ENCODE data around the gene STIM2. TPM values are rescaled to one million over a fixed set of nuclear protein-coding genes. Genes with fewer than 3 reads are reported as not detected.
"Not testable (repeated sequence)": the region's sequence is repeated elsewhere in the genome, so short reads cannot be mapped to it uniquely, and the experiment has no call there.

Gene STIM2
- total and polyA plus RNA-seq, 9 of the 15 experiments (the other 6 are each of a cell fraction or from before 2014, with no cell fraction given), result 7.2 to 26.8 (median 15.4) TPM

GRCh38 chr4:26975464-26976181, 115.0 kb downstream of the STIM2 start:
- H2AFZ ChIP-seq (ENCODE audit: low read depth, low read length); intact Hi-C loops (cut with micrococcal nuclease); DNase-seq (ENCODE audit: extremely low read depth in 1 of 4, low spot score in 3 of 4); H3K9me1 ChIP-seq (ENCODE audit: control insufficient read depth, insufficient read depth, low read length); H3K4me3 ChIP-seq; H3K36me3 ChIP-seq (ENCODE audit: control insufficient read depth, insufficient read depth, low read length); H3K4me1 ChIP-seq (replicated peaks in 1 of 2; ENCODE audit: control insufficient read depth in 2 of 2, insufficient read depth in 2 of 2, low read length in 2 of 2); in situ Hi-C loops (cut with MboI); H3K79me2 ChIP-seq (ENCODE audit: control insufficient read depth, insufficient read depth, low read length); CTCF ChIA-PET (ENCODE audit: low intra/inter-chr PET ratio); H3K4me2 ChIP-seq (ENCODE audit: insufficient read depth, low read length); H4K20me1 ChIP-seq (replicated peaks; ENCODE audit: control insufficient read depth, insufficient read depth, low read length); ATAC-seq; H3K9ac ChIP-seq (ENCODE audit: insufficient read depth in 1 of 2, low read depth in 2 of 2, low read length in 2 of 2); H3K9me3 ChIP-seq (replicated peaks; ENCODE audit: control insufficient read depth, insufficient read depth, low read depth, low read length); H3K27me3 ChIP-seq (ENCODE audit: control insufficient read depth in 2 of 2, insufficient read depth in 2 of 2, low read length in 2 of 2); FAIRE-seq; BruUV-seq (replicated peaks); H3K27ac ChIP-seq (ENCODE audit: extremely low read depth, low read depth, low read length): not testable (repeated sequence)
- POLR2A ChIA-PET, result interaction anchor here (0.6 kb wide), 1 partner anchor 35 kb away, joined by 3 read pairs; no protein-coding TSS in a partner anchor
- WGBS (ENCODE audit: insufficient coverage, low coverage, missing lambda C conversion rate), result 81% methylated on average over 12 of the region's 12 CpGs

- Histone ChIP-seq H3K27me3 (ENCODE audit: control insufficient read depth in 2 of 2, insufficient read depth in 2 of 2, low read length in 2 of 2) (no peaks in the 10 kb centered on the region), H3K79me2 (ENCODE audit: control insufficient read depth, insufficient read depth, low read length) (no peaks in the 10 kb centered on the region), H3K9ac (ENCODE audit: insufficient read depth in 1 of 2, low read depth in 2 of 2, low read length in 2 of 2) (no peak overlapping the region), H4K20me1 (replicated peaks; ENCODE audit: control insufficient read depth, insufficient read depth, low read length) (no peaks in the 10 kb centered on the region), H3K9me3 (replicated peaks; ENCODE audit: control insufficient read depth, insufficient read depth, low read depth, low read length) (no peaks in the 10 kb centered on the region), H3K36me3 (ENCODE audit: control insufficient read depth, insufficient read depth, low read length) (no peaks in the 10 kb centered on the region), H3K4me2 (ENCODE audit: insufficient read depth, low read length) (no peak overlapping the region), H3K4me3 (no peak overlapping the region), H2AFZ (ENCODE audit: low read depth, low read length) (no peak overlapping the region), H3K9me1 (ENCODE audit: control insufficient read depth, insufficient read depth, low read length) (no peaks in the 10 kb centered on the region), H3K4me1 (replicated peaks in 1 of 2; ENCODE audit: control insufficient read depth in 2 of 2, insufficient read depth in 2 of 2, low read length in 2 of 2) (no peaks in the 10 kb centered on the region), H3K27ac (ENCODE audit: extremely low read depth, low read depth, low read length) (no peak overlapping the region)
- ChIA-PET CTCF (ENCODE audit: low intra/inter-chr PET ratio) (no interaction called here), POLR2A (no interaction called here)
- no peak for DNase-seq (ENCODE audit: extremely low read depth in 1 of 4, low spot score in 3 of 4)
- intact Hi-C loops (cut with micrococcal nuclease) (no loop called here), in situ Hi-C loops (cut with MboI) (no loop called here)
- 49% methylated on average over 2 of the region's 2 CpGs for WGBS (ENCODE audit: insufficient coverage, low coverage, missing lambda C conversion rate)
- BruUV-seq (replicated peaks), result no TSS peak
- no peak for FAIRE-seq
- no peak for TF ChIP-seq YBX1 (IDR thresholded peaks at IDR 0.05)
- TF ChIP-seq TFE3 (CRISPR knock-in tag; IDR thresholded peaks at IDR 0.05), result peak; percentile 51; the same call in 1 of the 2 replicates
- no peak for TF ChIP-seq THAP12 (CRISPR knock-in tag; IDR thresholded peaks at IDR 0.05)
- TF ChIP-seq NEUROD1 (IDR thresholded peaks at IDR 0.05; ENCODE audit: borderline replicate concordance, low read depth, low read length, partially characterized antibody), result no peak
- no peak for ATAC-seq
Measured at GRCh38 chr4:26978387-26979053, 117.9 kb downstream of the STIM2 start.

Measured in K562 (cell line).